ENCODE results near the gene ADGRB3. TPM values are rescaled to one million over a fixed set of nuclear protein-coding genes. Genes with fewer than 3 reads are reported as not detected.

The ADGRB3 gene
- total and polyA plus RNA-seq, 10 of the 15 experiments (the other 5 are each of a cell fraction or from before 2014, with no cell fraction given) = 0.03 to 0.06 TPM; not detected in 8

DNA sequence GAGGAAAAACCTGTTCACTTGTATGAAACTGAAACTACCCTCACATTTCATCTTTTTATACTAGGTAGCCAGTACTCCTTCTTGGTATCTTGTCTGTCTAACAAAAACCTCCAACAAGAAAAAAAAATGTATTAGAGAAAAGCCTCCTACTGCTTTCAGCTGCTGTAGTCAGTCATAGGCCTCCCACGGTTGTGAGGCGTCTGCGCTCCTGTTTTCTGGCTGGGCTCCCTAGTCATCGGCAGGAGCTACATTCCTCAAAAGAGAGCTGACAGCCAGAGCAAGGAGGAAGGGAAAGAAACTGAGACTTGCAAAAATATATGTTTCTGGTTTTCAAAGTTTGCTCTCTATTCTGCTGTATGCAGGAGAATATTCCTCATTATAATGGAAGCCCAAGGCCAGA, 644.7 kb downstream of the ADGRB3 start:
- Histone ChIP-seq H3K9me3 (replicated peaks; ENCODE audit: control insufficient read depth, insufficient read depth, low read length) (no peaks in the 10 kb centered on the region), H3K79me2 (ENCODE audit: control insufficient read depth, insufficient read depth, low read length) (no peaks in the 10 kb centered on the region), H4K20me1 (ENCODE audit: control insufficient read depth, insufficient read depth) (no peaks in the 10 kb centered on the region), H3K36me3 (ENCODE audit: control insufficient read depth in 2 of 2, insufficient read depth in 2 of 2, low read length in 1 of 2) (no peaks in the 10 kb centered on the region), H3K9ac (ENCODE audit: control insufficient read depth, insufficient read depth, low read length) (no peak overlapping the region), H3K27me3 (replicated peaks in 1 of 2; ENCODE audit: control insufficient read depth in 2 of 2, insufficient read depth in 2 of 2, low read length in 1 of 2) (no peaks in the 10 kb centered on the region), H3K4me2 (ENCODE audit: control insufficient read depth, insufficient read depth) (no peak overlapping the region), H3K4me3 (no peak overlapping the region), H2AFZ (ENCODE audit: control insufficient read depth, low read depth, low read length) (no peak overlapping the region), H3K27ac (ENCODE audit: control insufficient read depth, insufficient read depth) (no peak overlapping the region), H3K4me1 (ENCODE audit: control insufficient read depth, insufficient read depth, low read length) (no peaks in the 10 kb centered on the region)
- ATAC-seq (no peak), FAIRE-seq (no peak), DNase-seq (ENCODE audit: low read depth, low spot score) (no peak)
- intact Hi-C loops (cut with micrococcal nuclease; ENCODE audit: unreplicated experiment) (no loop called here), in situ Hi-C loops (cut with MboI) (no loop called here)
- POLR2A ChIA-PET = no interaction called here
- no TSS peak for BruUV-seq (replicated peaks)
- CTCF ChIA-PET = no interaction called here
- 83% methylated on average over 4 of the region's 4 CpGs for WGBS (ENCODE audit: insufficient coverage, insufficient replicate concordance, low lambda C conversion rate, missing lambda C conversion rate)
- SMC1A ChIA-PET (ENCODE audit: uncharacterized antibody, unreplicated experiment) = no interaction called here
- RAD21 ChIA-PET (ENCODE audit: unreplicated experiment) = no interaction called here
- no peak for TF ChIP-seq CREB1 (IDR thresholded peaks at IDR 0.05; ENCODE audit: low read depth)
- no peak for TF ChIP-seq HCFC1 (IDR thresholded peaks at IDR 0.05; ENCODE audit: low read length)
- no peak for TF ChIP-seq NR2C1 (IDR thresholded peaks at IDR 0.05)
- no peak for TF ChIP-seq GABPA (IDR thresholded peaks at IDR 0.05; ENCODE audit: low read depth)
- TF ChIP-seq KAT2A (conservative IDR thresholded peaks at IDR 0.05; ENCODE audit: control insufficient read depth, low read depth, low read length) = no peak
- TF ChIP-seq, protein P1, sequence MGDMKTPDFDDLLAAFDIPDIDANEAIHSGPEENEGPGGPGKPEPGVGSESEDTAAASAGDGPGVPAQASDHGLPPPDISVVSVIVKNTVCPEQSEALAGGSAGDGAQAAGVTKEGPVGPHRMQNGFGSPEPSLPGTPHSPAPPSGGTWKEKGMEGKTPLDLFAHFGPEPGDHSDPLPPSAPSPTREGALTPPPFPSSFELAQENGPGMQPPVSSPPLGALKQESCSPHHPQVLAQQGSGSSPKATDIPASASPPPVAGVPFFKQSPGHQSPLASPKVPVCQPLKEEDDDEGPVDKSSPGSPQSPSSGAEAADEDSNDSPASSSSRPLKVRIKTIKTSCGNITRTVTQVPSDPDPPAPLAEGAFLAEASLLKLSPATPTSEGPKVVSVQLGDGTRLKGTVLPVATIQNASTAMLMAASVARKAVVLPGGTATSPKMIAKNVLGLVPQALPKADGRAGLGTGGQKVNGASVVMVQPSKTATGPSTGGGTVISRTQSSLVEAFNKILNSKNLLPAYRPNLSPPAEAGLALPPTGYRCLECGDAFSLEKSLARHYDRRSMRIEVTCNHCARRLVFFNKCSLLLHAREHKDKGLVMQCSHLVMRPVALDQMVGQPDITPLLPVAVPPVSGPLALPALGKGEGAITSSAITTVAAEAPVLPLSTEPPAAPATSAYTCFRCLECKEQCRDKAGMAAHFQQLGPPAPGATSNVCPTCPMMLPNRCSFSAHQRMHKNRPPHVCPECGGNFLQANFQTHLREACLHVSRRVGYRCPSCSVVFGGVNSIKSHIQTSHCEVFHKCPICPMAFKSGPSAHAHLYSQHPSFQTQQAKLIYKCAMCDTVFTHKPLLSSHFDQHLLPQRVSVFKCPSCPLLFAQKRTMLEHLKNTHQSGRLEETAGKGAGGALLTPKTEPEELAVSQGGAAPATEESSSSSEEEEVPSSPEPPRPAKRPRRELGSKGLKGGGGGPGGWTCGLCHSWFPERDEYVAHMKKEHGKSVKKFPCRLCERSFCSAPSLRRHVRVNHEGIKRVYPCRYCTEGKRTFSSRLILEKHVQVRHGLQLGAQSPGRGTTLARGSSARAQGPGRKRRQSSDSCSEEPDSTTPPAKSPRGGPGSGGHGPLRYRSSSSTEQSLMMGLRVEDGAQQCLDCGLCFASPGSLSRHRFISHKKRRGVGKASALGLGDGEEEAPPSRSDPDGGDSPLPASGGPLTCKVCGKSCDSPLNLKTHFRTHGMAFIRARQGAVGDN (IDR thresholded peaks at IDR 0.05) = no peak
- TF ChIP-seq, protein P2, sequence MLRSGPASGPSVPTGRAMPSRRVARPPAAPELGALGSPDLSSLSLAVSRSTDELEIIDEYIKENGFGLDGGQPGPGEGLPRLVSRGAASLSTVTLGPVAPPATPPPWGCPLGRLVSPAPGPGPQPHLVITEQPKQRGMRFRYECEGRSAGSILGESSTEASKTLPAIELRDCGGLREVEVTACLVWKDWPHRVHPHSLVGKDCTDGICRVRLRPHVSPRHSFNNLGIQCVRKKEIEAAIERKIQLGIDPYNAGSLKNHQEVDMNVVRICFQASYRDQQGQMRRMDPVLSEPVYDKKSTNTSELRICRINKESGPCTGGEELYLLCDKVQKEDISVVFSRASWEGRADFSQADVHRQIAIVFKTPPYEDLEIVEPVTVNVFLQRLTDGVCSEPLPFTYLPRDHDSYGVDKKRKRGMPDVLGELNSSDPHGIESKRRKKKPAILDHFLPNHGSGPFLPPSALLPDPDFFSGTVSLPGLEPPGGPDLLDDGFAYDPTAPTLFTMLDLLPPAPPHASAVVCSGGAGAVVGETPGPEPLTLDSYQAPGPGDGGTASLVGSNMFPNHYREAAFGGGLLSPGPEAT (IDR thresholded peaks at IDR 0.05; ENCODE audit: low read depth) = no peak
- TF ChIP-seq MEF2A (IDR thresholded peaks at IDR 0.05; ENCODE audit: insufficient read depth, low read depth, low read length) = no peak
- TF ChIP-seq SMARCA5 (IDR thresholded peaks at IDR 0.05) = no peak
- TF ChIP-seq, protein P3, sequence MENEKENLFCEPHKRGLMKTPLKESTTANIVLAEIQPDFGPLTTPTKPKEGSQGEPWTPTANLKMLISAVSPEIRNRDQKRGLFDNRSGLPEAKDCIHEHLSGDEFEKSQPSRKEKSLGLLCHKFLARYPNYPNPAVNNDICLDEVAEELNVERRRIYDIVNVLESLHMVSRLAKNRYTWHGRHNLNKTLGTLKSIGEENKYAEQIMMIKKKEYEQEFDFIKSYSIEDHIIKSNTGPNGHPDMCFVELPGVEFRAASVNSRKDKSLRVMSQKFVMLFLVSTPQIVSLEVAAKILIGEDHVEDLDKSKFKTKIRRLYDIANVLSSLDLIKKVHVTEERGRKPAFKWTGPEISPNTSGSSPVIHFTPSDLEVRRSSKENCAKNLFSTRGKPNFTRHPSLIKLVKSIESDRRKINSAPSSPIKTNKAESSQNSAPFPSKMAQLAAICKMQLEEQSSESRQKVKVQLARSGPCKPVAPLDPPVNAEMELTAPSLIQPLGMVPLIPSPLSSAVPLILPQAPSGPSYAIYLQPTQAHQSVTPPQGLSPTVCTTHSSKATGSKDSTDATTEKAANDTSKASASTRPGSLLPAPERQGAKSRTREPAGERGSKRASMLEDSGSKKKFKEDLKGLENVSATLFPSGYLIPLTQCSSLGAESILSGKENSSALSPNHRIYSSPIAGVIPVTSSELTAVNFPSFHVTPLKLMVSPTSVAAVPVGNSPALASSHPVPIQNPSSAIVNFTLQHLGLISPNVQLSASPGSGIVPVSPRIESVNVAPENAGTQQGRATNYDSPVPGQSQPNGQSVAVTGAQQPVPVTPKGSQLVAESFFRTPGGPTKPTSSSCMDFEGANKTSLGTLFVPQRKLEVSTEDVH (IDR thresholded peaks at IDR 0.05; ENCODE audit: low read depth, partially characterized antibody) = no peak
- TF ChIP-seq, protein P4, sequence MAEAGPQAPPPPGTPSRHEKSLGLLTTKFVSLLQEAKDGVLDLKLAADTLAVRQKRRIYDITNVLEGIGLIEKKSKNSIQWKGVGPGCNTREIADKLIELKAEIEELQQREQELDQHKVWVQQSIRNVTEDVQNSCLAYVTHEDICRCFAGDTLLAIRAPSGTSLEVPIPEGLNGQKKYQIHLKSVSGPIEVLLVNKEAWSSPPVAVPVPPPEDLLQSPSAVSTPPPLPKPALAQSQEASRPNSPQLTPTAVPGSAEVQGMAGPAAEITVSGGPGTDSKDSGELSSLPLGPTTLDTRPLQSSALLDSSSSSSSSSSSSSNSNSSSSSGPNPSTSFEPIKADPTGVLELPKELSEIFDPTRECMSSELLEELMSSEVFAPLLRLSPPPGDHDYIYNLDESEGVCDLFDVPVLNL (IDR thresholded peaks at IDR 0.05; ENCODE audit: low read depth, low read length) = no peak
- no peak for TF ChIP-seq ZNF24 (IDR thresholded peaks at IDR 0.05)
- TF ChIP-seq RB1 (IDR thresholded peaks at IDR 0.05; ENCODE audit: borderline replicate concordance) = no peak
- no peak for TF ChIP-seq SRF (IDR thresholded peaks at IDR 0.05; ENCODE audit: low read depth in 2 of 2, low read length in 2 of 2)
